Mucosa of stomach (tissue), 1 donor: ENCODE data around the gene NDUFS3.
A peak's percentile ranks its signal among the peaks of the same experiment; 100 is the strongest.
"Not testable (repeated sequence)": the region's sequence is repeated elsewhere in the genome, so short reads cannot be mapped to it uniquely, and the experiment has no call there.

ENCODE experiments used
- H3K27me3 ChIP-seq: one replicate; pipeline ENCODE4 v1.7.0; 2013; ENCODE audit warnings: mild to moderate bottlenecking, low read length; ENCODE audit not compliant: control insufficient read depth, insufficient read depth
- H3K36me3 ChIP-seq: one replicate; pipeline ENCODE4 v1.7.0; 2013; ENCODE audit warnings: low read length; ENCODE audit not compliant: control insufficient read depth, insufficient read depth
- H3K4me1 ChIP-seq: one replicate; pipeline ENCODE4 v1.7.0; 2013; ENCODE audit warnings: mild to moderate bottlenecking, low read length; ENCODE audit not compliant: control insufficient read depth, insufficient read depth
- H3K4me3 ChIP-seq: one replicate; pipeline ENCODE4 v1.7.0; 2013; ENCODE audit warnings: low read length
- H3K9ac ChIP-seq: one replicate; pipeline ENCODE4 v1.7.0; 2013; ENCODE audit warnings: mild to moderate bottlenecking, low read length, moderate library complexity
- H3K9me3 ChIP-seq: one replicate; pipeline ENCODE4 v1.7.0; 2013; ENCODE audit warnings: mild to moderate bottlenecking, low read length, moderate library complexity; ENCODE audit not compliant: control insufficient read depth
- donor health status: Pancreatic carcinoma.

The NDUFS3 gene

GRCh38 chr11:47578524-47579494 is at the start of gene NDUFS3, which contains the start of gene KBTBD4:
Gene NDUFS3, plus strand, starts transcription at chr11:47579074. Its CDS starts 18 bp downstream, at chr11:47579092.
Gene KBTBD4, minus strand, starts transcription at chr11:47578970. Its CDS starts 19 bp downstream, at chr11:47578951.
- no peaks in the 10 kb centered on the region for H3K27me3 ChIP-seq
- H3K36me3 ChIP-seq: peaks cover 8% of the 10 kb centered on the region
- peak within 1 kb of the TSS; percentile 84 for H3K9ac ChIP-seq

GRCh38 chr11:47529951-47530350 is 48.9 kb upstream of the NDUFS3 start:
- Histone ChIP-seq H3K27me3 (no peaks in the 10 kb centered on the region), H3K9ac (no peak overlapping the region), H3K9me3 (no peaks in the 10 kb centered on the region), H3K4me3 (no peak overlapping the region), H3K36me3 (no peaks in the 10 kb centered on the region), H3K4me1 (peaks cover 7% of the 10 kb centered on the region)

More at GRCh38 chr11:47578524-47579494, at the start of gene NDUFS3, which contains the start of gene KBTBD4:
- H3K4me3 ChIP-seq: peak within 1 kb of the TSS; percentile 85
- H3K4me1 ChIP-seq: peaks cover 15% of the 10 kb centered on the region
- no peaks in the 10 kb centered on the region for H3K9me3 ChIP-seq

GRCh38 chr11:47530721-47531120 is 48.2 kb upstream of the NDUFS3 start:
- H3K4me1 ChIP-seq, H3K4me3 ChIP-seq, H3K27me3 ChIP-seq, H3K36me3 ChIP-seq, H3K9ac ChIP-seq, H3K9me3 ChIP-seq: not testable (repeated sequence)

GRCh38 chr11:47531666-47532065 is 47.2 kb upstream of the NDUFS3 start:
- no peaks in the 10 kb centered on the region for H3K27me3 ChIP-seq
- H3K9ac ChIP-seq: no peak overlapping the region
- H3K36me3 ChIP-seq: no peaks in the 10 kb centered on the region
- no peaks in the 10 kb centered on the region for H3K9me3 ChIP-seq
- no peak overlapping the region for H3K4me3 ChIP-seq
- peaks cover 7% of the 10 kb centered on the region for H3K4me1 ChIP-seq

GRCh38 chr11:47532597-47533213 is 46.2 kb upstream of the NDUFS3 start:
- no peak overlapping the region for H3K4me3 ChIP-seq
- no peaks in the 10 kb centered on the region for H3K27me3 ChIP-seq
- H3K9me3 ChIP-seq: no peaks in the 10 kb centered on the region
- no peaks in the 10 kb centered on the region for H3K36me3 ChIP-seq
- peaks cover 7% of the 10 kb centered on the region for H3K4me1 ChIP-seq
- no peak overlapping the region for H3K9ac ChIP-seq

GRCh38 chr11:47533690-47534151 is 45.2 kb upstream of the NDUFS3 start:
- H3K9ac ChIP-seq: no peak overlapping the region
- no peaks in the 10 kb centered on the region for H3K9me3 ChIP-seq
- H3K4me1 ChIP-seq: peaks cover 7% of the 10 kb centered on the region
- H3K36me3 ChIP-seq: no peaks in the 10 kb centered on the region
- no peaks in the 10 kb centered on the region for H3K27me3 ChIP-seq
- H3K4me3 ChIP-seq: no peak overlapping the region

- Histone ChIP-seq H3K36me3 (no peaks in the 10 kb centered on the region), H3K4me3 (no peak overlapping the region), H3K9me3 (no peaks in the 10 kb centered on the region), H3K4me1 (peaks cover 14% of the 10 kb centered on the region), H3K27me3 (no peaks in the 10 kb centered on the region), H3K9ac (no peak overlapping the region)
These were observed 44.1 kb upstream of the NDUFS3 start for GRCh38 chr11:47534704-47535251.

- no peaks in the 10 kb centered on the region for H3K9me3 ChIP-seq
- peaks cover 16% of the 10 kb centered on the region for H3K4me1 ChIP-seq
- H3K9ac ChIP-seq: no peak overlapping the region
- H3K4me3 ChIP-seq: no peak overlapping the region
- H3K27me3 ChIP-seq: no peaks in the 10 kb centered on the region
- no peaks in the 10 kb centered on the region for H3K36me3 ChIP-seq
These were observed 42.0 kb upstream of the NDUFS3 start for GRCh38 chr11:47536915-47537314.

- no peak overlapping the region for H3K9ac ChIP-seq
- H3K4me1 ChIP-seq: peaks cover 16% of the 10 kb centered on the region
These were observed 39.9 kb upstream of the NDUFS3 start for GRCh38 chr11:47538741-47539565.

GRCh38 chr11:47539681-47540039 is 39.2 kb upstream of the NDUFS3 start:
- Histone ChIP-seq H3K36me3 (no peaks in the 10 kb centered on the region), H3K9me3 (no peaks in the 10 kb centered on the region), H3K4me3 (no peak overlapping the region), H3K27me3 (no peaks in the 10 kb centered on the region), H3K9ac (no peak overlapping the region), H3K4me1 (peaks cover 16% of the 10 kb centered on the region)

More at GRCh38 chr11:47538741-47539565, 39.9 kb upstream of the NDUFS3 start:
- Histone ChIP-seq H3K36me3 (no peaks in the 10 kb centered on the region), H3K27me3 (no peaks in the 10 kb centered on the region), H3K4me3 (no peak overlapping the region), H3K9me3 (no peaks in the 10 kb centered on the region)

GRCh38 chr11:47541070-47541469 is 37.8 kb upstream of the NDUFS3 start:
- H3K9me3 ChIP-seq: no peaks in the 10 kb centered on the region
- H3K36me3 ChIP-seq: no peaks in the 10 kb centered on the region
- H3K27me3 ChIP-seq: no peaks in the 10 kb centered on the region
- H3K4me1 ChIP-seq: peaks cover 16% of the 10 kb centered on the region
- no peak overlapping the region for H3K4me3 ChIP-seq
- no peak overlapping the region for H3K9ac ChIP-seq
